ENCODE data around the gene DHCR24.
A peak's percentile ranks its signal among the peaks of the same experiment; 100 is the strongest.

Gene DHCR24

GRCh38 chr1:54809496-54810074 is 77.4 kb downstream of the DHCR24 start:
- Histone ChIP-seq H3K4me1 (ENCODE audit: control insufficient read depth, insufficient read depth, low read length) (peaks cover 8% of the 10 kb centered on the region; the same call in 1 of the 2 replicates), H3K4me3 (ENCODE audit: low read length) (no peak overlapping the region), H3K36me3 (ENCODE audit: control insufficient read depth, insufficient read depth, low read length) (no peaks in the 10 kb centered on the region), H3K9me3 (ENCODE audit: control insufficient read depth, insufficient read depth, low read length) (no peaks in the 10 kb centered on the region), H3K27me3 (ENCODE audit: control insufficient read depth, insufficient read depth, low read length) (no peaks in the 10 kb centered on the region), H3K27ac (ENCODE audit: low read length) (no peak overlapping the region)
- no peak for DNase-seq (ENCODE audit: low read depth, low spot score)
- no CpG with 5 or more reads among the region's 3 CpGs for WGBS (ENCODE audit: insufficient coverage, insufficient read length)

- no CpG with 5 or more reads among the region's 12 CpGs for WGBS (ENCODE audit: insufficient coverage, insufficient read length)
- no peaks in the 10 kb centered on the region for H3K9me3 ChIP-seq (ENCODE audit: control insufficient read depth, insufficient read depth, low read length)
- no peaks in the 10 kb centered on the region for H3K27me3 ChIP-seq (ENCODE audit: control insufficient read depth, insufficient read depth, low read length)
- no peaks in the 10 kb centered on the region for H3K36me3 ChIP-seq (ENCODE audit: control insufficient read depth, insufficient read depth, low read length)
- H3K4me3 ChIP-seq (ENCODE audit: low read length): no peak overlapping the region
- H3K4me1 ChIP-seq (ENCODE audit: control insufficient read depth, insufficient read depth, low read length): peaks cover 3% of the 10 kb centered on the region; the same call in 1 of the 2 replicates
- H3K27ac ChIP-seq (ENCODE audit: low read length): no peak overlapping the region
- no peak for DNase-seq (ENCODE audit: low read depth, low spot score)
Measured at GRCh38 chr1:54808443-54809207, 78.4 kb downstream of the DHCR24 start.

- H3K4me3 ChIP-seq (ENCODE audit: low read length): no peak overlapping the region
- no CpG with 5 or more reads among the region's 7 CpGs for WGBS (ENCODE audit: insufficient coverage, insufficient read length)
- no peak for DNase-seq (ENCODE audit: low read depth, low spot score)
- no peaks in the 10 kb centered on the region for H3K4me1 ChIP-seq (ENCODE audit: control insufficient read depth, insufficient read depth, low read length)
- no peaks in the 10 kb centered on the region for H3K27me3 ChIP-seq (ENCODE audit: control insufficient read depth, insufficient read depth, low read length)
- no peaks in the 10 kb centered on the region for H3K9me3 ChIP-seq (ENCODE audit: control insufficient read depth, insufficient read depth, low read length)
- no peaks in the 10 kb centered on the region for H3K36me3 ChIP-seq (ENCODE audit: control insufficient read depth, insufficient read depth, low read length)
- no peak overlapping the region for H3K27ac ChIP-seq (ENCODE audit: low read length)
Measured at GRCh38 chr1:54807756-54808155, 79.2 kb downstream of the DHCR24 start.

GRCh38 chr1:54806931-54807611 is 79.9 kb downstream of the DHCR24 start:
- Histone ChIP-seq H3K4me1 (ENCODE audit: control insufficient read depth, insufficient read depth, low read length) (no peaks in the 10 kb centered on the region), H3K36me3 (ENCODE audit: control insufficient read depth, insufficient read depth, low read length) (no peaks in the 10 kb centered on the region), H3K4me3 (ENCODE audit: low read length) (no peak overlapping the region), H3K27me3 (ENCODE audit: control insufficient read depth, insufficient read depth, low read length) (no peaks in the 10 kb centered on the region), H3K9me3 (ENCODE audit: control insufficient read depth, insufficient read depth, low read length) (no peaks in the 10 kb centered on the region), H3K27ac (ENCODE audit: low read length) (no peak overlapping the region)
- no peak for DNase-seq (ENCODE audit: low read depth, low spot score)
- no CpG with 5 or more reads among the region's 11 CpGs for WGBS (ENCODE audit: insufficient coverage, insufficient read length)

GRCh38 chr1:54805981-54806381 is 81.0 kb downstream of the DHCR24 start:
- WGBS (ENCODE audit: insufficient coverage, insufficient read length): no CpG with 5 or more reads among the region's 35 CpGs
- Histone ChIP-seq H3K4me3 (ENCODE audit: low read length) (no peak overlapping the region), H3K27me3 (ENCODE audit: control insufficient read depth, insufficient read depth, low read length) (no peaks in the 10 kb centered on the region), H3K36me3 (ENCODE audit: control insufficient read depth, insufficient read depth, low read length) (no peaks in the 10 kb centered on the region), H3K27ac (ENCODE audit: low read length) (no peak overlapping the region), H3K4me1 (ENCODE audit: control insufficient read depth, insufficient read depth, low read length) (no peaks in the 10 kb centered on the region), H3K9me3 (ENCODE audit: control insufficient read depth, insufficient read depth, low read length) (no peaks in the 10 kb centered on the region)
- no peak for DNase-seq (ENCODE audit: low read depth, low spot score)

GRCh38 chr1:54805466-54805865 is 81.5 kb downstream of the DHCR24 start:
- WGBS (ENCODE audit: insufficient coverage, insufficient read length): no CpG with 5 or more reads among the region's 3 CpGs
- no peaks in the 10 kb centered on the region for H3K9me3 ChIP-seq (ENCODE audit: control insufficient read depth, insufficient read depth, low read length)
- no peaks in the 10 kb centered on the region for H3K36me3 ChIP-seq (ENCODE audit: control insufficient read depth, insufficient read depth, low read length)
- no peak overlapping the region for H3K4me3 ChIP-seq (ENCODE audit: low read length)
- no peaks in the 10 kb centered on the region for H3K27me3 ChIP-seq (ENCODE audit: control insufficient read depth, insufficient read depth, low read length)
- no peaks in the 10 kb centered on the region for H3K4me1 ChIP-seq (ENCODE audit: control insufficient read depth, insufficient read depth, low read length)
- no peak overlapping the region for H3K27ac ChIP-seq (ENCODE audit: low read length)
- DNase-seq (ENCODE audit: low read depth, low spot score): no peak

GRCh38 chr1:54804471-54805132 is 82.4 kb downstream of the DHCR24 start:
- Histone ChIP-seq H3K27me3 (ENCODE audit: control insufficient read depth, insufficient read depth, low read length) (no peaks in the 10 kb centered on the region; the same call in 1 of the 2 replicates), H3K4me3 (ENCODE audit: low read length) (no peak overlapping the region), H3K27ac (ENCODE audit: low read length) (no peak overlapping the region), H3K36me3 (ENCODE audit: control insufficient read depth, insufficient read depth, low read length) (no peaks in the 10 kb centered on the region), H3K4me1 (ENCODE audit: control insufficient read depth, insufficient read depth, low read length) (no peaks in the 10 kb centered on the region), H3K9me3 (ENCODE audit: control insufficient read depth, insufficient read depth, low read length) (no peaks in the 10 kb centered on the region)
- no peak for DNase-seq (ENCODE audit: low read depth, low spot score)
- no CpG with 5 or more reads among the region's 6 CpGs for WGBS (ENCODE audit: insufficient coverage, insufficient read length)

GRCh38 chr1:54803761-54804470 is 83.1 kb downstream of the DHCR24 start:
- Histone ChIP-seq H3K4me1 (ENCODE audit: control insufficient read depth, insufficient read depth, low read length) (no peaks in the 10 kb centered on the region), H3K4me3 (ENCODE audit: low read length) (no peak overlapping the region), H3K36me3 (ENCODE audit: control insufficient read depth, insufficient read depth, low read length) (no peaks in the 10 kb centered on the region), H3K27ac (ENCODE audit: low read length) (no peak overlapping the region), H3K27me3 (ENCODE audit: control insufficient read depth, insufficient read depth, low read length) (no peaks in the 10 kb centered on the region; the same call in 1 of the 2 replicates), H3K9me3 (ENCODE audit: control insufficient read depth, insufficient read depth, low read length) (no peaks in the 10 kb centered on the region)
- WGBS (ENCODE audit: insufficient coverage, insufficient read length): no CpG with 5 or more reads among the region's 4 CpGs
- DNase-seq (ENCODE audit: low read depth, low spot score): no peak

- WGBS (ENCODE audit: insufficient coverage, insufficient read length): no CpG with 5 or more reads among the region's 58 CpGs
- Histone ChIP-seq H3K4me1 (ENCODE audit: control insufficient read depth, insufficient read depth, low read length) (no peaks in the 10 kb centered on the region), H3K9me3 (ENCODE audit: control insufficient read depth, insufficient read depth, low read length) (no peaks in the 10 kb centered on the region), H3K36me3 (ENCODE audit: control insufficient read depth, insufficient read depth, low read length) (no peaks in the 10 kb centered on the region), H3K27me3 (ENCODE audit: control insufficient read depth, insufficient read depth, low read length) (no peaks in the 10 kb centered on the region; the same call in 1 of the 2 replicates), H3K27ac (ENCODE audit: low read length) (no peak within 1 kb of the TSS), H3K4me3 (ENCODE audit: low read length) (peak within 1 kb of the TSS; percentile 18; the same call in 1 of the 2 replicates)
- no peak for DNase-seq (ENCODE audit: low read depth, low spot score)
Measured at GRCh38 chr1:54800899-54801759, 85.9 kb downstream of the DHCR24 start, which contains the start of gene TTC22. Gene TTC22 (minus strand): TSS chr1:54801323. CDS start chr1:54801163, 160 bp downstream.
